ENCODE measurements around the gene TBCCD1.

The TBCCD1 gene

GRCh38 chr3:186605561-186606545 is 38.7 kb upstream of the TBCCD1 start:
- no peak overlapping the region for H3K9ac ChIP-seq (ENCODE audit: low read depth, low read length)
- no peak overlapping the region for H3K4me3 ChIP-seq (ENCODE audit: low read length)
- no peaks in the 10 kb centered on the region for H3K27me3 ChIP-seq (ENCODE audit: insufficient read depth, low read length)
- H3K27ac ChIP-seq (ENCODE audit: low read length) = no peak overlapping the region
- H3K36me3 ChIP-seq (ENCODE audit: insufficient read depth, low read depth, low read length) = no peaks in the 10 kb centered on the region
- H3K4me1 ChIP-seq (ENCODE audit: insufficient read depth, low read length) = no peaks in the 10 kb centered on the region
- H3K9me3 ChIP-seq (ENCODE audit: insufficient read depth, low read depth, low read length) = no peaks in the 10 kb centered on the region

GRCh38 chr3:186605078-186605477 is 37.9 kb upstream of the TBCCD1 start:
- no peak overlapping the region for H3K9ac ChIP-seq (ENCODE audit: low read depth, low read length)
- H3K27ac ChIP-seq (ENCODE audit: low read length) = no peak overlapping the region
- no peaks in the 10 kb centered on the region for H3K4me1 ChIP-seq (ENCODE audit: insufficient read depth, low read length)

DNA sequence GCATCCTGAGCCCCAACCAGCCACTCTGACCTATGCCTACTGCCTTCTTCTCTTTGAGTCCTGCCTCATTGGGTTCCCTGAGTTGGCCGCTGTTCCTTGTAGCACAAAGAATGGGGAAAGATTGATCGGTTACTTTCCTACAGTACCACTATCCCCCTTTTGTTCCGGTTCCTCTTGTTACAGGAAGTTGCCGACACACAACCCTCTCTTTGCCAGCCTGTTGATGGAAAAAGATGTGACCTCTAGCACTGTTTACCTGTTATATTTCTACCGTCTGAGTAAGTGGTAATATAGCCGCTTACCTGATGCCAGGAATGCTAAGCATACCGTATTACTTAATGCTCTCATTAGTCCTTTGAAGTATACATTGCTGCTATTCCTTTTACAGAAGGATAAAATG is 36.0 kb upstream of the TBCCD1 start:
- Histone ChIP-seq H3K9me3 (ENCODE audit: insufficient read depth, low read depth, low read length) (no peaks in the 10 kb centered on the region), H3K4me1 (ENCODE audit: insufficient read depth, low read length) (no peaks in the 10 kb centered on the region), H3K9ac (ENCODE audit: low read depth, low read length) (no peak overlapping the region), H3K27ac (ENCODE audit: low read length) (no peak overlapping the region), H3K27me3 (ENCODE audit: insufficient read depth, low read length) (no peaks in the 10 kb centered on the region), H3K36me3 (ENCODE audit: insufficient read depth, low read depth, low read length) (no peaks in the 10 kb centered on the region), H3K4me3 (ENCODE audit: low read length) (no peak overlapping the region)

More at GRCh38 chr3:186605078-186605477, 37.9 kb upstream of the TBCCD1 start:
- Histone ChIP-seq H3K27me3 (ENCODE audit: insufficient read depth, low read length) (no peaks in the 10 kb centered on the region), H3K36me3 (ENCODE audit: insufficient read depth, low read depth, low read length) (no peaks in the 10 kb centered on the region), H3K9me3 (ENCODE audit: insufficient read depth, low read depth, low read length) (no peaks in the 10 kb centered on the region), H3K4me3 (ENCODE audit: low read length) (no peak overlapping the region)

- Histone ChIP-seq H3K4me1 (ENCODE audit: insufficient read depth, low read length) (no peaks in the 10 kb centered on the region; the same call in 1 of the 2 replicates), H3K27me3 (ENCODE audit: insufficient read depth, low read length) (no peaks in the 10 kb centered on the region), H3K36me3 (ENCODE audit: insufficient read depth, low read depth, low read length) (no peaks in the 10 kb centered on the region), H3K9ac (ENCODE audit: low read depth, low read length) (no peak overlapping the region), H3K27ac (ENCODE audit: low read length) (no peak overlapping the region), H3K4me3 (ENCODE audit: low read length) (no peak overlapping the region), H3K9me3 (ENCODE audit: insufficient read depth, low read depth, low read length) (no peaks in the 10 kb centered on the region)
Observed at GRCh38 chr3:186600896-186601295, 33.8 kb upstream of the TBCCD1 start.

DNA sequence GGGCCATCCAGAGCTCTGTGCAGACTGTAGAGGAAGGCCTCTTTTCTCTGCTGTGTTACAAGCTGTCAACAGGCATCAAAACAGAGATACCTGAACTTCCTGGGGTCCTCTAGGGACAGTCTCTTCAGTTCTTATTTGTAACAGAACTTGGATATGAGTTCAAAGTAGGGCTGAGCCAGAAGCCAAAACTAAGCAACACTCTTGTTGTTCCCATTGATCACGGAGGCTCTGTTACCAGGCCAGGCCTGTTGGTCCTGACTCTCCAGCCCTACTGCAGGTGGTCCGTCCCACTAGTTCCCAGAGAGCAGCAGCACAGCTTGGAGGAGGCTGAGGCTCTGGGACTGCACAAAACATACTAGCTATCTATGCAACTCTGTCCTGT is 32.6 kb upstream of the TBCCD1 start:
- Histone ChIP-seq H3K27ac (ENCODE audit: low read length) (no peak overlapping the region), H3K9me3 (ENCODE audit: insufficient read depth, low read depth, low read length) (no peaks in the 10 kb centered on the region), H3K4me3 (ENCODE audit: low read length) (no peak overlapping the region), H3K27me3 (ENCODE audit: insufficient read depth, low read length) (no peaks in the 10 kb centered on the region), H3K9ac (ENCODE audit: low read depth, low read length) (no peak overlapping the region), H3K4me1 (ENCODE audit: insufficient read depth, low read length) (no peaks in the 10 kb centered on the region; the same call in 1 of the 2 replicates), H3K36me3 (ENCODE audit: insufficient read depth, low read depth, low read length) (no peaks in the 10 kb centered on the region)

GRCh38 chr3:186599142-186599784 is 32.1 kb upstream of the TBCCD1 start:
- Histone ChIP-seq H3K27ac (ENCODE audit: low read length) (no peak overlapping the region), H3K4me3 (ENCODE audit: low read length) (no peak overlapping the region)

GRCh38 chr3:186598794-186599141 is 31.6 kb upstream of the TBCCD1 start:
- Histone ChIP-seq H3K36me3 (ENCODE audit: insufficient read depth, low read depth, low read length) (no peaks in the 10 kb centered on the region), H3K4me3 (ENCODE audit: low read length) (no peak overlapping the region), H3K4me1 (ENCODE audit: insufficient read depth, low read length) (no peaks in the 10 kb centered on the region; the same call in 1 of the 2 replicates), H3K9me3 (ENCODE audit: insufficient read depth, low read depth, low read length) (no peaks in the 10 kb centered on the region), H3K27me3 (ENCODE audit: insufficient read depth, low read length) (no peaks in the 10 kb centered on the region), H3K9ac (ENCODE audit: low read depth, low read length) (no peak overlapping the region), H3K27ac (ENCODE audit: low read length) (no peak overlapping the region)

More at GRCh38 chr3:186599142-186599784, 32.1 kb upstream of the TBCCD1 start:
- H3K36me3 ChIP-seq (ENCODE audit: insufficient read depth, low read depth, low read length) = no peaks in the 10 kb centered on the region
- no peak overlapping the region for H3K9ac ChIP-seq (ENCODE audit: low read depth, low read length)
- H3K9me3 ChIP-seq (ENCODE audit: insufficient read depth, low read depth, low read length) = no peaks in the 10 kb centered on the region
- no peaks in the 10 kb centered on the region for H3K27me3 ChIP-seq (ENCODE audit: insufficient read depth, low read length)
- H3K4me1 ChIP-seq (ENCODE audit: insufficient read depth, low read length) = no peaks in the 10 kb centered on the region; the same call in 1 of the 2 replicates

DNA sequence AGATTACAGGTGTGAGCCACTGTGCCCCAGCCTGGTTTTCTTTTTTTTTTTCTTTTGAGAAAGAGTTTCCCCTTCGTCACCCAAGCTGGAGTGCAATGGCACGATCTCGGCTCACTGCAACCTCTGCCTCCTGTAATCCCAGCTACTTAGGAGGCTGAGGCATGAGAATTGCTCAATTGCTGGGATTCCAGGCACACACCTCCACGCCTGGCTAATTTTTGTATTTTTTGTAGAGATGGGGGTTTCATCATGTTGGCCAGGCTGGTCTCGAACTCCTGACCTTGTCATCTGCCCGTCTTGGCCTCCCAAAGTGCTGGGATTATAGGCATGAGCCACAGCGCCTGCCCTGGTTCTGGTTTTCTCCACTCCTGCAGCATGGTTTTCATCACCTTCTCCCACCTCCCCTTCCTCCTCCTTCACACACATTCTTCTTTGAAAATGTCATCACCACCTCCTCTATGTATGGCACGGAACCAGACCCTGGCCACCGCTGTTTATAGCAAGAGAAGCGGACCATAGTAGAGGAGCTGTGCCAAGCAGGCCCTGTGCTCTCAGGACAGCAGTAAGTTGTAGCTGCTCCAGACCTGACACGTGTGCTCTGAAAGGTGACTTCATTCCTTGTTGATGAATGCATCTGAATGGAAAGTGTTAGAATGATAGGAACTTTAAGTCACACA is 31.1 kb upstream of the TBCCD1 start:
- H3K9ac ChIP-seq (ENCODE audit: low read depth, low read length) = no peak overlapping the region
- no peak overlapping the region for H3K27ac ChIP-seq (ENCODE audit: low read length)
- no peaks in the 10 kb centered on the region for H3K27me3 ChIP-seq (ENCODE audit: insufficient read depth, low read length)
- no peak overlapping the region for H3K4me3 ChIP-seq (ENCODE audit: low read length)
- H3K36me3 ChIP-seq (ENCODE audit: insufficient read depth, low read depth, low read length) = no peaks in the 10 kb centered on the region
- H3K9me3 ChIP-seq (ENCODE audit: insufficient read depth, low read depth, low read length) = no peaks in the 10 kb centered on the region
- H3K4me1 ChIP-seq (ENCODE audit: insufficient read depth, low read length) = no peaks in the 10 kb centered on the region; the same call in 1 of the 2 replicates

- Histone ChIP-seq H3K9ac (ENCODE audit: low read depth, low read length) (no peak overlapping the region), H3K4me1 (ENCODE audit: insufficient read depth, low read length) (no peaks in the 10 kb centered on the region; the same call in 1 of the 2 replicates), H3K27me3 (ENCODE audit: insufficient read depth, low read length) (no peaks in the 10 kb centered on the region), H3K27ac (ENCODE audit: low read length) (no peak overlapping the region), H3K36me3 (ENCODE audit: insufficient read depth, low read depth, low read length) (no peaks in the 10 kb centered on the region), H3K4me3 (ENCODE audit: low read length) (no peak overlapping the region), H3K9me3 (ENCODE audit: insufficient read depth, low read depth, low read length) (no peaks in the 10 kb centered on the region)
Observed at GRCh38 chr3:186596568-186597287, 29.6 kb upstream of the TBCCD1 start.

DNA sequence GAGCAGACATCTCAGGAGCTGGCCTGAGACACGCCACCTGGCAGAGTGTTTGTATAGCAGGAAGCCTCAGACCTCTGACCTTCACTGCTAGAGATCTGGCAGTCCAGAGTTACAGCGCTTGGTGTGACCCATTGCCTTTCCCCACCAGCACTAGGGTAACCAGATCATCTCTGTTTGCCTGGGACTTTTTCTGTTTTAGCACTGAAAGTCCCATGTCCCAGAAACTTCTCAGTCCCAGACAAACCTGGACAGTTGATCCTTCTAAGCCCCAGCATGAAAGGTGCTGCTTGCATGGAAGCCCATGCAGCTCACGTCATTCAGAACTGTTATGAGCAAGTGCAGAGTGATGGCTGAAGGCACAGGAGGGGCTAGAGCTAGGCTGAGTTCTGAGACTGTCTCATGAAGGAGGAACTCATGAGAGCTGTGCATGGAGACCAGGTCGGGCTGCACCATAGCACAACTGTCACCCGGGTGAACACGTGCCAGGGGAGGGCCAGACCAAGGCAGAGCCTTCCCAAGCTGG is 27.5 kb upstream of the TBCCD1 start:
- no peak overlapping the region for H3K4me3 ChIP-seq (ENCODE audit: low read length)
- no peaks in the 10 kb centered on the region; the same call in 1 of the 2 replicates for H3K4me1 ChIP-seq (ENCODE audit: insufficient read depth, low read length)
- H3K9ac ChIP-seq (ENCODE audit: low read depth, low read length) = no peak overlapping the region
- H3K27me3 ChIP-seq (ENCODE audit: insufficient read depth, low read length) = no peaks in the 10 kb centered on the region
- H3K36me3 ChIP-seq (ENCODE audit: insufficient read depth, low read depth, low read length) = no peaks in the 10 kb centered on the region
- no peaks in the 10 kb centered on the region for H3K9me3 ChIP-seq (ENCODE audit: insufficient read depth, low read depth, low read length)
- no peak overlapping the region for H3K27ac ChIP-seq (ENCODE audit: low read length)

GRCh38 chr3:186593862-186594261 is 26.7 kb upstream of the TBCCD1 start:
- Histone ChIP-seq H3K4me1 (ENCODE audit: insufficient read depth, low read length) (no peaks in the 10 kb centered on the region; the same call in 1 of the 2 replicates), H3K9ac (ENCODE audit: low read depth, low read length) (no peak overlapping the region), H3K36me3 (ENCODE audit: insufficient read depth, low read depth, low read length) (no peaks in the 10 kb centered on the region), H3K27me3 (ENCODE audit: insufficient read depth, low read length) (no peaks in the 10 kb centered on the region), H3K9me3 (ENCODE audit: insufficient read depth, low read depth, low read length) (no peaks in the 10 kb centered on the region), H3K27ac (ENCODE audit: low read length) (no peak overlapping the region), H3K4me3 (ENCODE audit: low read length) (no peak overlapping the region)

Measured in iPS-20b (cell line).